Heart left ventricle (tissue), 13 donors: ENCODE results near the gene LRRC26.
A peak's percentile ranks its signal among the peaks of the same experiment; 100 is the strongest.

Experiments used
- POLR2A ChIP-seq, 2 donors: fragments of 450-650 bp; IDR thresholded peaks; one replicate each; pipeline ENCODE4 v1.6.1; 2017; ENCODE audit warnings: antibody characterized with exemption in 2 of 2, mild to moderate bottlenecking in 2 of 2, moderate library complexity in 2 of 2
- TF ChIP-seq, protein P1 (sequence below), 12 donors: fragments of 200-600 bp; sonication (generic) in 4 of 12; IDR thresholded peaks; one replicate each; pipeline versions ENCODE4 v1.5.0 to v1.8.0; 2018 to 2022; ENCODE audit warnings: antibody characterized with exemption in 12 of 12, mild to moderate bottlenecking in 5 of 12
- donor health status: ischemic (EF 13 %, LVEDD 7.1; RV severe dilation, severe dysfunction).
- donor health status: DM: no; HTN: yes; CAD: no.
- donor health status: DM: no; HTN: no; CAD: no.
- donor health status: ischemic (EF 25% LVEDD 6.9; RV normal size, moderate dysfunction).
- donor health status: ischemic (EF 25% LVEDD 5.7; RV mildly dilated, moderate dysfunction).
- donor health status: ischemic (EF 35%, LVEDD 5.7; RV mildly dilated, moderate dysfunction).
- donor health status: nonischemic (EF 11% LVEDD 7.7; RV severe dilation, severe dysfunction).
- donor health status: DM: yes; HTN: yes; CAD: no.
- donor health status: PGD.
- donor health status: ischemic (EF 29% LVEDD 5.4; RV normal size, mild dysfunction).
- donor health status: nonischemic (EF 23%, LVEDD 6.1; RV moderate dilation, normal function).

DNA sequence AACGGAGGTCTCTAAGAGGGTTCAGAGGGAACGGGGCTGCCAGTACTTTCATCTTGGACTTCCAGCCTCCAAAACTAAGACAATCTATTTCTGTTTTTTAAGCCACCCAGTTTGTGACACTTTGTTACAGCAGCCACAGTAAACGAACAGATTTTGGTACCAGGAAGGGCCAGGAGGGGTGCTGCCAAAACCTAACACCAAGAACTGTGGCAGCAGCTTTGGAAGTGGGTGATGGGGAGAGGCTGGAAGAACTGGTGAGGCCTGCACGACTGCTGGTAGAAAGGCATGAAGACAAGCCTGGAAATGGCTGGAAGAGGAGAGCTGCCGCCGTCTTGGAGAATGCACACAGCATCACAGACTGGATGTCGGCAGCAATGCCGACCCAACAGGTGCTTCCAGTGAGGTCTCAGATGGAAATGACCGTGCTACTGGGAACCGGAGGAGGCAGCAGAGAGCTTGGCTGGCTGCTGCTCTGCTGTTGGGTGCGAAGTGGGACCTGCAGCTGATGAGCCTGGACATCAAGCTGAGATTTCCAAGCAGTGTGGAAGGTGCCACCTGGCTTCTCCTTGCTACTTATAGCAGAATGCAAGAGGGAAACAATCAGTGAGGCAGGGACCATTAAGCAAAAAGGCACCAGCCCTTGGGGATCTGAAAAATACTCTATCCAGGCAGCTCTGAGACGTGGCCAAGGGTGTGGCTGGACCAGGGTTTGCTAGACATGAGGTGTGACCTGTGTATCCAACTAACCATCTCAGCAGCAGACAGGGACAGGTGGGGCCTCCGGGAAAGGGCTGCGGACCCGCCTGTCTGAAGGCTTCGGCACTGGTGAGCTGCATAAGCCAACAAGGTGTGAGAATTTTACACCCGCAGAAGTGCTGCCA, 6.7 kb upstream of the LRRC26 start:
- TF ChIP-seq POLR2A (IDR thresholded peaks at IDR 0.05): no peak
- TF ChIP-seq, protein P1, sequence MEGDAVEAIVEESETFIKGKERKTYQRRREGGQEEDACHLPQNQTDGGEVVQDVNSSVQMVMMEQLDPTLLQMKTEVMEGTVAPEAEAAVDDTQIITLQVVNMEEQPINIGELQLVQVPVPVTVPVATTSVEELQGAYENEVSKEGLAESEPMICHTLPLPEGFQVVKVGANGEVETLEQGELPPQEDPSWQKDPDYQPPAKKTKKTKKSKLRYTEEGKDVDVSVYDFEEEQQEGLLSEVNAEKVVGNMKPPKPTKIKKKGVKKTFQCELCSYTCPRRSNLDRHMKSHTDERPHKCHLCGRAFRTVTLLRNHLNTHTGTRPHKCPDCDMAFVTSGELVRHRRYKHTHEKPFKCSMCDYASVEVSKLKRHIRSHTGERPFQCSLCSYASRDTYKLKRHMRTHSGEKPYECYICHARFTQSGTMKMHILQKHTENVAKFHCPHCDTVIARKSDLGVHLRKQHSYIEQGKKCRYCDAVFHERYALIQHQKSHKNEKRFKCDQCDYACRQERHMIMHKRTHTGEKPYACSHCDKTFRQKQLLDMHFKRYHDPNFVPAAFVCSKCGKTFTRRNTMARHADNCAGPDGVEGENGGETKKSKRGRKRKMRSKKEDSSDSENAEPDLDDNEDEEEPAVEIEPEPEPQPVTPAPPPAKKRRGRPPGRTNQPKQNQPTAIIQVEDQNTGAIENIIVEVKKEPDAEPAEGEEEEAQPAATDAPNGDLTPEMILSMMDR (IDR thresholded peaks at IDR 0.05): peak in 8 of 12 donors; percentile 22 to 52 (median 42)
